ENCODE results near the gene SPECC1. TPM values are rescaled to one million over a fixed set of nuclear protein-coding genes. Genes with fewer than 3 reads are reported as not detected.

SPECC1 gene
- total RNA-seq, 1 donor from 2014 or later, result 26.9 TPM

GRCh38 chr17:20216154-20216815, 207.1 kb downstream of the SPECC1 start:
- TF ChIP-seq, protein P1, sequence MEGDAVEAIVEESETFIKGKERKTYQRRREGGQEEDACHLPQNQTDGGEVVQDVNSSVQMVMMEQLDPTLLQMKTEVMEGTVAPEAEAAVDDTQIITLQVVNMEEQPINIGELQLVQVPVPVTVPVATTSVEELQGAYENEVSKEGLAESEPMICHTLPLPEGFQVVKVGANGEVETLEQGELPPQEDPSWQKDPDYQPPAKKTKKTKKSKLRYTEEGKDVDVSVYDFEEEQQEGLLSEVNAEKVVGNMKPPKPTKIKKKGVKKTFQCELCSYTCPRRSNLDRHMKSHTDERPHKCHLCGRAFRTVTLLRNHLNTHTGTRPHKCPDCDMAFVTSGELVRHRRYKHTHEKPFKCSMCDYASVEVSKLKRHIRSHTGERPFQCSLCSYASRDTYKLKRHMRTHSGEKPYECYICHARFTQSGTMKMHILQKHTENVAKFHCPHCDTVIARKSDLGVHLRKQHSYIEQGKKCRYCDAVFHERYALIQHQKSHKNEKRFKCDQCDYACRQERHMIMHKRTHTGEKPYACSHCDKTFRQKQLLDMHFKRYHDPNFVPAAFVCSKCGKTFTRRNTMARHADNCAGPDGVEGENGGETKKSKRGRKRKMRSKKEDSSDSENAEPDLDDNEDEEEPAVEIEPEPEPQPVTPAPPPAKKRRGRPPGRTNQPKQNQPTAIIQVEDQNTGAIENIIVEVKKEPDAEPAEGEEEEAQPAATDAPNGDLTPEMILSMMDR (IDR thresholded peaks at IDR 0.05), result no peak
- DNase-seq, result no peak
- ATAC-seq, result no peak
- no peaks in the 10 kb centered on the region for H3K27me3 ChIP-seq (ENCODE audit: low read depth)
- no peaks in the 10 kb centered on the region for H3K4me1 ChIP-seq
- H3K27ac ChIP-seq, result no peak overlapping the region
- no peaks in the 10 kb centered on the region for H3K36me3 ChIP-seq
- no peaks in the 10 kb centered on the region for H3K9me3 ChIP-seq
- intact Hi-C loops (cut with DNase I), result no loop called here
- no peak overlapping the region for H3K4me3 ChIP-seq

- intact Hi-C loops (cut with DNase I), result no loop called here
- no peaks in the 10 kb centered on the region for H3K27me3 ChIP-seq (ENCODE audit: low read depth)
- no peak for DNase-seq
- no peak overlapping the region for H3K27ac ChIP-seq
- H3K36me3 ChIP-seq, result no peaks in the 10 kb centered on the region
- ATAC-seq, result no peak
- H3K4me1 ChIP-seq, result no peaks in the 10 kb centered on the region
- TF ChIP-seq, protein P1 (IDR thresholded peaks at IDR 0.05), result no peak
- no peaks in the 10 kb centered on the region for H3K9me3 ChIP-seq
- no peak overlapping the region for H3K4me3 ChIP-seq
Observed at GRCh38 chr17:20216853-20217252, 207.7 kb downstream of the SPECC1 start.

- no peak overlapping the region for H3K4me3 ChIP-seq
- DNase-seq, result no peak
- ATAC-seq, result no peak
Observed at GRCh38 chr17:20217677-20218076, 208.5 kb downstream of the SPECC1 start.

GRCh38 chr17:20218272-20218671, 209.1 kb downstream of the SPECC1 start:
- Histone ChIP-seq H3K27me3 (ENCODE audit: low read depth) (no peaks in the 10 kb centered on the region), H3K9me3 (no peaks in the 10 kb centered on the region), H3K36me3 (no peaks in the 10 kb centered on the region), H3K27ac (no peak overlapping the region), H3K4me1 (no peaks in the 10 kb centered on the region), H3K4me3 (no peak overlapping the region)
- intact Hi-C loops (cut with DNase I), result no loop called here
- DNase-seq, result no peak
- TF ChIP-seq, protein P1 (IDR thresholded peaks at IDR 0.05), result no peak
- ATAC-seq, result no peak

More at GRCh38 chr17:20217677-20218076, 208.5 kb downstream of the SPECC1 start:
- intact Hi-C loops (cut with DNase I), result no loop called here
- no peaks in the 10 kb centered on the region for H3K27me3 ChIP-seq (ENCODE audit: low read depth)
- H3K9me3 ChIP-seq, result no peaks in the 10 kb centered on the region
- H3K36me3 ChIP-seq, result no peaks in the 10 kb centered on the region
- TF ChIP-seq, protein P1 (IDR thresholded peaks at IDR 0.05), result no peak
- no peak overlapping the region for H3K27ac ChIP-seq
- H3K4me1 ChIP-seq, result no peaks in the 10 kb centered on the region

DNA sequence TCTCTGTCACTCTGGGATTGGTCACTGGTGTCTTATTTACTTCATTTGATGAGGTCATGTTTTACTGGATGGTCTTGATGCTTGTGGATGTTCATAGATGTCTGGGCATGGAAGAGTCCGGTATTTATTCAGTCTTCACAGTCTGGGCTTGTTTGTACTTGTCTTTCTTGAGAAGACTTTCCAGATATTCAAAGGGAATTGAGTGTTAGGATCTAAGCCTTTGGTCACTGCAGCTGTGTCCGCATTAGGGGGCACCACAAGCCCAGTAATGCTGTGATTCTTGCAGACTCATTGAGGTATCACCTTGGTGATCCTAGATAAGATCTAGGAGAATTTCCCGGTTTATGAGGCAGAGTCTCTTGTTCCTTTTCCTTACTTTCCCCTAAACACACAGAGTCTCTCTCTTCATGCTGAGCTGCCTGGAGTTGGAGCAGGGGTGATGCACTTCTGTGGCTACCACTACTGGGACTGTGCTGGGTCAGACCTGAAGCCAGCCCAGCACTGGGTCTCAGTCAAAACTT, 214.7 kb downstream of the SPECC1 start:
- ATAC-seq, result no peak
- no peaks in the 10 kb centered on the region for H3K4me1 ChIP-seq
- H3K4me3 ChIP-seq, result no peak overlapping the region
- H3K27me3 ChIP-seq (ENCODE audit: low read depth), result no peaks in the 10 kb centered on the region
- peaks cover 12% of the 10 kb centered on the region for H3K36me3 ChIP-seq
- DNase-seq, result no peak
- TF ChIP-seq, protein P1 (IDR thresholded peaks at IDR 0.05), result no peak
- intact Hi-C loops (cut with DNase I), result no loop called here
- H3K9me3 ChIP-seq, result no peaks in the 10 kb centered on the region
- no peak overlapping the region for H3K27ac ChIP-seq

Data from lower lobe of right lung (tissue), 2 donors.